ENCODE measurements around the gene FAAP100. TPM values are rescaled to one million over a fixed set of nuclear protein-coding genes. Genes with fewer than 3 reads are reported as not detected.
"Not testable (repeated sequence)": the region's sequence is repeated elsewhere in the genome, so short reads cannot be mapped to it uniquely, and the experiment has no call there.

The FAAP100 gene
- total and polyA plus RNA-seq, 4 donors = 8.8 to 48.4 (median 26.6) TPM

DNA sequence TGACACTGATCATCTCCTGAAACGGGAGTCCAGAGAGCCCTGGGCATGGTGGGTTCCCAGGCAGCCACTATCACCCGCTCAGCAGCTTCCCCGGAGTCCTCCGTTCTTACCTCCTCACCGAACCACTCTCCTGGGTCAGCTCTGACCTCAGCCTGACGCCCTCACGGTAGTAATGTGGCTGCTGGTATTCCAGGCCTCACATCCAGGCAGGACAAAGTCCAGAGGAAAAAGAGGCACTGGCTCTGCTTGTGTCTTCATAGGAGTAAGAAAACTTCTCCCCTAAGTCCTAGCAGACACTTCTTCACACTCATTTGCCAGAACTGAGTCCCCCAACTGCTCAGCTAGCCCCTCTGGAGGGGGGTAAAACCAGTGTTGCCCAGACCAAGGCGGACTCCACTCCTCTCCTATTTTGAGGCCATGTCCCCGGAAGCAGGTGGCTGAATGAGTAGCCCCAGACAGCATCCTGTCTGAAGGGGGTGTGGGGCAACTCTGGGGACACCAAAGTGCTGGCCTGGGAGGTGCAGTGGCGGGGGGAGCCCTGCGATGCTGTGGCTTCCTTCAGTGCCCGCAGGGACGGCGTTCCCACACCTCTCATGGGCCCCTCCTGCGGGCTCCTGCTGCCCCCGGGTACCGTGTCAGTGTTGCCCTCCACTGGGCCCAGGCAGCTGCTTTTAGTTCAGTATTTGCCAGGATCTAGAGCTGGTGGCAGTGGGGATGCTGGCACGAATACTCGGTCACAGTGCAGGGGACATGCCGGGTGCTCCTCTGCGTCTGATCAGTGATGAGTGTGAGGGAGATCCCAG lies 18.6 kb downstream of the FAAP100 start:
- Histone ChIP-seq H3K36me3 (ENCODE audit: control insufficient read depth in 1 of 2, insufficient read depth in 2 of 2, low read length in 1 of 2) (no peaks in the 10 kb centered on the region), H3K27ac (ENCODE audit: low read depth in 1 of 2, low read length in 2 of 2) (no peak overlapping the region), H3K9me3 (ENCODE audit: control insufficient read depth, low read length) (no peaks in the 10 kb centered on the region), H3K4me1 (ENCODE audit: control insufficient read depth in 1 of 2, insufficient read depth in 2 of 2, low read length in 2 of 2) (no peaks in the 10 kb centered on the region), H3K27me3 (ENCODE audit: control insufficient read depth in 1 of 2, insufficient read depth in 2 of 2, low read length in 1 of 2) (no peaks in the 10 kb centered on the region), H3K4me3 (ENCODE audit: low read length in 2 of 2) (no peak overlapping the region)
- no peak for ATAC-seq (ENCODE audit: low FRiP score)
- intact Hi-C loops (cut with DNase I) = no loop called here
- WGBS, 2 donors = 49% methylated on average over 20 to 21 of the region's 21 CpGs
- no peak for DNase-seq

DNA sequence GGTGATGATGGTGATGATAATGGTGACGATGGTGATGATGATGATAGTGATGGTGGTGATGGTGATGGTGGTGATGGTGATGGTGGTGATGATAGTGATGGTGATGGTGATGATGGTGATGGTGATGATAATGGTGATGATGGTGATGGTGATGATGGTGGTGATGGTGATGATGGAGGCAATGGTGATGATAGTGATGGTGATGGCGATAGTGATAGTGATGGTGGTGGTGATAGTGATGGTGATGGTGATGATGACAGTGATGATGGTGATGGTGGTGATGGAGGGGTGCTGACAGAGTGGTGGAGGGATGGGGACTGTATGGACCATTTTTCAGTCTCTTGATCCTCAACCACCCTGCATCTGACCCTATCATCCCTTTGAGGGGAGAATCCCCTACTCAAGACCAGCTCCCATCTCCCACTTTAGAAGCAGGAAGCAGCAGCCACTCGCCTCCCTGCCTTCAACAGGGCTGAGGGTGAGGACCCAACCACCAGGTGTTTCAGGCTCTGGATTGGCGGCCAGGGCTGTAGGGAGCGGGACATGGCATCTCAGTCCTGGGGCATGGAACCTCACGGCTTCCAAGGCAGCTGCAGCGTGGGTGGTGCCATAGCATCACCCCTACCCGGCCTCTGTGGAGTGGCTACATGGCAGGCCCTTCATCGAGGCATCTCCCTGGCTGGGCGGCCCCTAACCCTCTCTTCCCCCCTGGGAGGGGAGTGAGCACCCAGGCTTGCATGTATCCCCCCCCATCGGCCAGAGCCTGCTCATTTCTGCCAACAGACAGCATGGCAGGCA lies 19.5 kb downstream of the FAAP100 start:
- no peak overlapping the region for H3K4me3 ChIP-seq (ENCODE audit: low read length in 2 of 2)
- H3K9me3 ChIP-seq (ENCODE audit: control insufficient read depth, low read length) = no peaks in the 10 kb centered on the region
- no peaks in the 10 kb centered on the region for H3K36me3 ChIP-seq (ENCODE audit: control insufficient read depth in 1 of 2, insufficient read depth in 2 of 2, low read length in 1 of 2)
- no peak for DNase-seq
- ATAC-seq (ENCODE audit: low FRiP score) = no peak
- WGBS, 2 donors = 86 to 88% methylated on average over 11 of the region's 11 CpGs
- intact Hi-C loops (cut with DNase I) = no loop called here
- H3K27ac ChIP-seq (ENCODE audit: low read depth in 1 of 2, low read length in 2 of 2) = no peak overlapping the region
- no peaks in the 10 kb centered on the region for H3K4me1 ChIP-seq (ENCODE audit: control insufficient read depth in 1 of 2, insufficient read depth in 2 of 2, low read length in 2 of 2)
- H3K27me3 ChIP-seq (ENCODE audit: control insufficient read depth in 1 of 2, insufficient read depth in 2 of 2, low read length in 1 of 2) = no peaks in the 10 kb centered on the region

DNA sequence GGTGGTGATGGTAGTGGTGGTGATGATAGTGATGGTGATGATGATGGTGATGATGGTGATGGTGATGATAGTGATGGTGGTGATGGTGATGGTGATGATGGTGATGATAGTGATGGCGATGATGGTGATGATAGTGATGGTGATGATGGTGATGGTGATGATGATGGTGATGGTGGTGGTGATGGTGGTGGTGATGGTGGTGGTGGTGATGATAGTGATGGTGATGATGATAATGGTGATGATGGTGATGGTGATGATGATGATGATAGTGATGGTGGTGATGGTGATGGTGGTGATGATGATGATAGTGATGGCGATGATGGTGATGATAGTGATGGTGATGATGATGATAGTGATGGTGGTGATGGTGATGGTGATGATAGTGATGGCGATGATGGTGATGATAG lies 20.2 kb downstream of the FAAP100 start:
- H3K27me3 ChIP-seq (ENCODE audit: control insufficient read depth in 1 of 2, insufficient read depth in 2 of 2, low read length in 1 of 2); H3K36me3 ChIP-seq (ENCODE audit: control insufficient read depth in 1 of 2, insufficient read depth in 2 of 2, low read length in 1 of 2); DNase-seq; intact Hi-C loops (cut with DNase I); H3K4me3 ChIP-seq (ENCODE audit: low read length in 2 of 2); H3K4me1 ChIP-seq (ENCODE audit: control insufficient read depth in 1 of 2, insufficient read depth in 2 of 2, low read length in 2 of 2); H3K27ac ChIP-seq (ENCODE audit: low read depth in 1 of 2, low read length in 2 of 2); H3K9me3 ChIP-seq (ENCODE audit: control insufficient read depth, low read length); ATAC-seq (ENCODE audit: low FRiP score): not testable (repeated sequence)
- WGBS, 2 donors = 98 to 99% methylated on average over 3 of the region's 3 CpGs

DNA sequence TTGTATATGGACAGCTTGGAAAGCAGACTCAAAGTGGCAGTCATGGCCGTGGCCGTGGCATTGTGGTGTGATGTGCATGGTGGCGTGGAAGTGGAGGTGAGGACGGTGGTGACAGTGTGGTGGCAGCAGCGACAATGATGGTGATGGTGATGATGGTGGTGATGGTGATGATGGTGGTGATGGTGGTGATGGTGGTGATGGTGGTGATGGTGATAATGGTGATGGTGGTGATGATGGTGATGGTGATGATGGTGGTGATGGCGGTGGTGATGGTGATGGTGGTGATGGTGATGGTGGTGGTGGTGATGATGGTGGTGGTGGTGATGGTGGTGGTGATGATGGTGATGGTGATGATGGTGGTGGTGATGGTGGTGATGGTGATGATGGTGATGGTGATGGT lies 21.1 kb downstream of the FAAP100 start:
- ATAC-seq (ENCODE audit: low FRiP score); H3K4me1 ChIP-seq (ENCODE audit: control insufficient read depth in 1 of 2, insufficient read depth in 2 of 2, low read length in 2 of 2); H3K9me3 ChIP-seq (ENCODE audit: control insufficient read depth, low read length); H3K27ac ChIP-seq (ENCODE audit: low read depth in 1 of 2, low read length in 2 of 2); H3K4me3 ChIP-seq (ENCODE audit: low read length in 2 of 2); H3K27me3 ChIP-seq (ENCODE audit: control insufficient read depth in 1 of 2, insufficient read depth in 2 of 2, low read length in 1 of 2); DNase-seq; H3K36me3 ChIP-seq (ENCODE audit: control insufficient read depth in 1 of 2, insufficient read depth in 2 of 2, low read length in 1 of 2); intact Hi-C loops (cut with DNase I): not testable (repeated sequence)
- 81 to 90% methylated on average over 6 of the region's 6 CpGs for WGBS, 2 donors

DNA sequence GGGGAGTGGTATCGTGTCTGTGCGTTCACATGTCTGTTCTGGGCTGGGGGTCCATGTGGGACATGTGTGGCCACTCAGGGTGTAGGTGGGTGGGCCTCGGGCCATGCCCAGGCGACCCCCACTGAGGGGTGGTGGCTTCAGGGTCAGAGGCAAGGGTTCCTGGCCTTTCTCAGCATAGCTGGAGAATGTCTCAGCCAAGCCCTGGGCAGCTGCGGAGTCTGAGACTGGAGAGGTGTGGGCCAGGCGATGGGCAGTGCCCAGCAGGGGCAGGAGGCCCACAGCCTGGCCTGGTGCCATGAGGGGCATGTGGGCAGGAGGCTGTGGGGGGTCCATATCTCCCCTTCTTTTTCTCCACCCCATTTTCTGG lies 22.7 kb downstream of the FAAP100 start:
- no peak for ATAC-seq (ENCODE audit: low FRiP score)
- H3K9me3 ChIP-seq (ENCODE audit: control insufficient read depth, low read length) = no peaks in the 10 kb centered on the region
- no peaks in the 10 kb centered on the region for H3K36me3 ChIP-seq (ENCODE audit: control insufficient read depth in 1 of 2, insufficient read depth in 2 of 2, low read length in 1 of 2)
- H3K27me3 ChIP-seq (ENCODE audit: control insufficient read depth in 1 of 2, insufficient read depth in 2 of 2, low read length in 1 of 2) = no peaks in the 10 kb centered on the region
- no peak for DNase-seq
- H3K4me1 ChIP-seq (ENCODE audit: control insufficient read depth in 1 of 2, insufficient read depth in 2 of 2, low read length in 2 of 2) = no peaks in the 10 kb centered on the region
- 83 to 86% methylated on average over 6 of the region's 6 CpGs for WGBS, 2 donors
- H3K27ac ChIP-seq (ENCODE audit: low read depth in 1 of 2, low read length in 2 of 2) = no peak overlapping the region
- H3K4me3 ChIP-seq (ENCODE audit: low read length in 2 of 2) = no peak overlapping the region
- intact Hi-C loops (cut with DNase I) = no loop called here

DNA sequence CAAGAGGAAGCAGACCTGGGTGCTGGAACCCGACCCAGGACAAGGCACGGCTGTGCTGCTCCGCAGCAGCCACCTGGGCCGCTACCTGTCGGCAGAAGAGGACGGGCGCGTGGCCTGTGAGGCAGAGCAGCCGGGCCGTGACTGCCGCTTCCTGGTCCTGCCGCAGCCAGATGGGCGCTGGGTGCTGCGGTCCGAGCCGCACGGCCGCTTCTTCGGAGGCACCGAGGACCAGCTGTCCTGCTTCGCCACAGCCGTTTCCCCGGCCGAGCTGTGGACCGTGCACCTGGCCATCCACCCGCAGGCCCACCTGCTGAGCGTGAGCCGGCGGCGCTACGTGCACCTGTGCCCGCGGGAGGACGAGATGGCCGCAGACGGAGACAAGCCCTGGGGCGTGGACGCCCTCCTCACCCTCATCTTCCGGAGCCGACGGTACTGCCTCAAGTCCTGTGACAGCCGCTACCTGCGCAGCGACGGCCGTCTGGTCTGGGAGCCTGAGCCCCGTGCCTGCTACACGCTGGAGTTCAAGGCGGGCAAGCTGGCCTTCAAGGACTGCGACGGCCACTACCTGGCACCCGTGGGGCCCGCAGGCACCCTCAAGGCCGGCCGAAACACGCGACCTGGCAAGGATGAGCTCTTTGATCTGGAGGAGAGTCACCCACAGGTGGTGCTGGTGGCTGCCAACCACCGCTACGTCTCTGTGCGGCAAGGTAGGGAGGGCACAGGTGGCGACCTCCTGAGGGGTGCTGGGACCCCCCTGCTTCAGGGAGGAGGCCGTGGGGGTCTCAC lies 23.3 kb downstream of the FAAP100 start:
- no peak for ATAC-seq (ENCODE audit: low FRiP score)
- H3K36me3 ChIP-seq (ENCODE audit: control insufficient read depth in 1 of 2, insufficient read depth in 2 of 2, low read length in 1 of 2) = no peaks in the 10 kb centered on the region
- intact Hi-C loops (cut with DNase I) = no loop called here
- H3K9me3 ChIP-seq (ENCODE audit: control insufficient read depth, low read length) = no peaks in the 10 kb centered on the region
- 87% methylated on average over 62 of the region's 62 CpGs for WGBS, 2 donors
- no peak overlapping the region for H3K27ac ChIP-seq (ENCODE audit: low read depth in 1 of 2, low read length in 2 of 2)
- no peaks in the 10 kb centered on the region for H3K27me3 ChIP-seq (ENCODE audit: control insufficient read depth in 1 of 2, insufficient read depth in 2 of 2, low read length in 1 of 2)
- no peak overlapping the region for H3K4me3 ChIP-seq (ENCODE audit: low read length in 2 of 2)
- no peak for DNase-seq
- no peaks in the 10 kb centered on the region for H3K4me1 ChIP-seq (ENCODE audit: control insufficient read depth in 1 of 2, insufficient read depth in 2 of 2, low read length in 2 of 2)

DNA sequence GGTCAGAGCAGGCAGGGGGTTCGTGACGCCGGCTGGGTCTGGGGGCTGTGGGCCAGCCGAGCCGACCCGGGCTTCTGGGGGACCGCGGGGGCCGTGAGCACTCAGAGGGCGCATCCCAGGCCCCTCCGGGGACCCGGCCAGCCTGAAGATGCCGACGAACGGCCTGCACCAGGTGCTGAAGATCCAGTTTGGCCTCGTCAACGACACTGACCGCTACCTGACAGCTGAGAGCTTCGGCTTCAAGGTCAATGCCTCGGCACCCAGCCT lies 23.8 kb downstream of the FAAP100 start:
- Histone ChIP-seq H3K4me3 (ENCODE audit: low read length in 2 of 2) (no peak overlapping the region), H3K9me3 (ENCODE audit: control insufficient read depth, low read length) (no peaks in the 10 kb centered on the region), H3K27ac (ENCODE audit: low read depth in 1 of 2, low read length in 2 of 2) (no peak overlapping the region), H3K36me3 (ENCODE audit: control insufficient read depth in 1 of 2, insufficient read depth in 2 of 2, low read length in 1 of 2) (no peaks in the 10 kb centered on the region), H3K27me3 (ENCODE audit: control insufficient read depth in 1 of 2, insufficient read depth in 2 of 2, low read length in 1 of 2) (no peaks in the 10 kb centered on the region), H3K4me1 (ENCODE audit: control insufficient read depth in 1 of 2, insufficient read depth in 2 of 2, low read length in 2 of 2) (no peaks in the 10 kb centered on the region)
- intact Hi-C loops (cut with DNase I) = no loop called here
- 57 to 58% methylated on average over 20 of the region's 20 CpGs for WGBS, 2 donors
- DNase-seq (no peak), ATAC-seq (ENCODE audit: low FRiP score) (no peak)

DNA sequence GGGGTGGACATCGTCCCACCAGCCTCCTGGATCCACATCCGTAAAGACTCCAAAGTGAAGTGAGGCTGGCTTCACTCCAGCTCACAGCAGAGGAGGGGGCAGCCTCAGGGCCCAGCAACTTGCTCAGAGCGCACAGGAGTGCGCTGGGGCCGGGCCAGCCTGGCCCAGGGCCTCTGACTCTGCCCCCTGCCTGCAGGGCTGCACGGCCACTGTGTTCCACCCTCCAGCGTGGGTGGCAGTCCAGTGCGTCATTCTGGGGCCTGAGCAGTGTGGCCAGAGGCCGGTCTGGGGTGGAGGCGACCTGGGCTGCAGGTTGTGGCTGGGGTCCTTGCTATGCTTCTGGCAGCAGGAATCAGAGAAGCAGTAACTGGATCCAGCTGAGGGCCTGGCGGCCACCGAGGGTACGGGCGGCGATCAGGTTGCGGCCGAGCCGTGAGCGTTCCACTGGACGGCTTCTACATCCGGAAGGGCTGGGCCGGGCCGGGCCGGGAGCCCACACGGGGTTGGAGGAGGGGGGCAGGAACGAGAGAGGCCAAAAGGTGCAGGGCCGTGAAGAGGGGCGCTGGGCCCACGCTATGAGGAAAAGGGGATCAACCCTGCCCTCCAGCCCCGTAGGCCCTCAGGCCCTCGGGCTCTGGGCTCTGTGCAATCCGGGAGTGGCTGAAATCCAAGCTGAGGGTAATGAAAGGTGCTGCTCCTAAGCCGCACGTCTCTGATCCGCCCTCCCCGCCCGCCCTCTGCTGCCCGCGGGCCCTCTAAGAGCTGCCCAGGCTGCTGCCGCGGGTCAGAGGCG lies 24.4 kb downstream of the FAAP100 start, which contains the start of gene FSCN2:
FSCN2 (plus strand) TSS at position 787 of the 793 bp plus-strand sequence. CDS start 155 bp downstream, outside the sequence.
- Histone ChIP-seq H3K27me3 (ENCODE audit: control insufficient read depth in 1 of 2, insufficient read depth in 2 of 2, low read length in 1 of 2) (no peaks in the 10 kb centered on the region), H3K9me3 (ENCODE audit: control insufficient read depth, low read length) (no peaks in the 10 kb centered on the region), H3K4me1 (ENCODE audit: control insufficient read depth in 1 of 2, insufficient read depth in 2 of 2, low read length in 2 of 2) (no peaks in the 10 kb centered on the region), H3K36me3 (ENCODE audit: control insufficient read depth in 1 of 2, insufficient read depth in 2 of 2, low read length in 1 of 2) (no peaks in the 10 kb centered on the region), H3K4me3 (ENCODE audit: low read length in 2 of 2) (no peak within 1 kb of the TSS), H3K27ac (ENCODE audit: low read depth in 1 of 2, low read length in 2 of 2) (no peak within 1 kb of the TSS)
- no peak for DNase-seq
- WGBS, 2 donors = 15% methylated on average over 31 to 42 of the region's 42 CpGs
- intact Hi-C loops (cut with DNase I) = no loop called here
- ATAC-seq (ENCODE audit: low FRiP score) = peak; percentile 40

Measured in aorta (tissue), 5 donors.